ENCODE results near the gene ARHGAP32. TPM values are rescaled to one million over a fixed set of nuclear protein-coding genes. Genes with fewer than 3 reads are reported as not detected.
"Not testable (repeated sequence)": the region's sequence is repeated elsewhere in the genome, so short reads cannot be mapped to it uniquely, and the experiment has no call there.

ARHGAP32 gene
- total and polyA plus RNA-seq, 7 donors = 9.2 to 20.0 (median 12.0) TPM

- Histone ChIP-seq H3K4me3 (no peak overlapping the region), H3K36me3 (no peaks in the 10 kb centered on the region), H3K27ac (no peak overlapping the region), H3K27me3 (no peaks in the 10 kb centered on the region), H3K9me3 (no peaks in the 10 kb centered on the region), H3K4me1 (peaks cover 0 to 1% (median 0%) of the 10 kb centered on the region in 4 donors)
- WGBS, 2 donors = 64 to 94% methylated on average over 5 of the region's 5 CpGs
- TF ChIP-seq POLR2A (IDR thresholded peaks at IDR 0.05) (no peak), CTCF (IDR thresholded peaks at IDR 0.05) (no peak), POLR2AphosphoS5 (IDR thresholded peaks at IDR 0.05) (no peak), EP300 (IDR thresholded peaks at IDR 0.05) (no peak)
- DNase-seq = no peak
- intact Hi-C loops (cut with DNase I) = no loop called here
These were observed 10.5 kb upstream of the ARHGAP32 start for GRCh38 chr11:129202646-129203045.

DNA sequence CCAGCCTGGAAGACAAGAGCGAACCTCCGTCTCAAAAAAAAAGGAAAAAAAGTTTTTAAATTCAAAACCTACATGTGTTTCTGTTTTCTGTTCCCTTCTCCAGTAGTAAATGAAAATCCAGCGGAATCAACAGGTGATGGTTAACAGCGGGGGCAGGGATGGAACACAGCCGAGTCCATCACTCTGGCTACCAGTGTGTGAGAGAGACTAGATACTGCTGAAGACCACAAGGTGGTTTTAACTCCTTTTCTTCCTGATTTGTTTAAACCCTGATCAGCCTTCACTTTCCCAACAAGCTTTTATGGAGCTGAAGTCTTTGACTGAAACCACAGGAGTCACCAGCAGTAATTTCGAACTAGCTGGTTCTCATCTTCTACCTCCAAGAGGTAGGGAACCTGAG, 3.6 kb upstream of the ARHGAP32 start:
- intact Hi-C loops (cut with DNase I) = no loop called here
- DNase-seq = no peak
- no peak overlapping the region for H3K27ac ChIP-seq
- no peaks in the 10 kb centered on the region for H3K36me3 ChIP-seq
- WGBS, 2 donors = 94% methylated on average over 6 of the region's 6 CpGs
- H3K4me3 ChIP-seq = no peak overlapping the region
- TF ChIP-seq CTCF (IDR thresholded peaks at IDR 0.05) (no peak), POLR2A (IDR thresholded peaks at IDR 0.05) (no peak), POLR2AphosphoS5 (IDR thresholded peaks at IDR 0.05) (no peak), EP300 (IDR thresholded peaks at IDR 0.05) (no peak)
- H3K27me3 ChIP-seq = no peaks in the 10 kb centered on the region
- no peaks in the 10 kb centered on the region for H3K9me3 ChIP-seq
- H3K4me1 ChIP-seq = peaks cover 0 to under 1% (median 0%) of the 10 kb centered on the region in 4 donors

DNA sequence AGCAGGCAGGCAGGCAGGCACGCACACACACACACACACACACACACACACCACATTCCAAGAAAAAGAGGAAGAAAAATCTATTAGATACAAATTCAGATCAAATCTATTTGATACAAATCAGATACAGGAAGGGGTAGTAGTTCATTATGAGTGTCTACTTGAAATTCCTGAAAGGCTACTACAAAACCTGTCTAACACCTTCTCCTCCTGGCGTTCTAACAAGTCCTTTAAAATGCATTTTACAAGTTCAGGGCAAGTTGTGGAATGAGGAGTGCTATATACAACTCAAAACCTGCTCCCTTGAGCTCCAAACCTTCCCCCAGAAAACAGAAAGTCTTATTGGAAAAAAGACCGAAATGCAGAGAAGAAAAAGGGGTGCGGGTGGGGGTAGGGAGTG, 476 bp downstream of the ARHGAP32 start:
- intact Hi-C loops (cut with DNase I) = no loop called here
- TF ChIP-seq POLR2AphosphoS5 (IDR thresholded peaks at IDR 0.05) (no peak), POLR2A (IDR thresholded peaks at IDR 0.05) (no peak), EP300 (IDR thresholded peaks at IDR 0.05) (no peak), CTCF (IDR thresholded peaks at IDR 0.05) (no peak)
- H3K9me3 ChIP-seq = peaks cover 0 to 2% (median 0%) of the 10 kb centered on the region in 4 donors
- H3K36me3 ChIP-seq = no peaks in the 10 kb centered on the region
- peaks cover 0 to 12% (median 8%) of the 10 kb centered on the region in 4 donors for H3K4me1 ChIP-seq
- H3K27ac ChIP-seq = no peak overlapping the region
- no peak overlapping the region for H3K4me3 ChIP-seq
- 32 to 52% methylated on average over 4 of the region's 4 CpGs for WGBS, 2 donors
- no peaks in the 10 kb centered on the region for H3K27me3 ChIP-seq
- no peak for DNase-seq

GRCh38 chr11:129190087-129190486, 2.0 kb downstream of the ARHGAP32 start:
- Histone ChIP-seq H3K4me1 (peaks cover 0 to 12% (median 8%) of the 10 kb centered on the region in 4 donors), H3K27ac (no peak overlapping the region), H3K4me3 (no peak overlapping the region), H3K9me3 (peaks cover 0 to 3% (median 0%) of the 10 kb centered on the region in 4 donors), H3K36me3 (no peaks in the 10 kb centered on the region), H3K27me3 (no peaks in the 10 kb centered on the region)
- intact Hi-C loops (cut with DNase I) = no loop called here
- DNase-seq = no peak
- WGBS, 2 donors = 10 to 45% methylated on average over 4 of the region's 4 CpGs
- TF ChIP-seq CTCF (IDR thresholded peaks at IDR 0.05) = no peak
- TF ChIP-seq POLR2AphosphoS5 (IDR thresholded peaks at IDR 0.05) = no peak
- TF ChIP-seq EP300 (IDR thresholded peaks at IDR 0.05) = no peak
- no peak for TF ChIP-seq POLR2A (IDR thresholded peaks at IDR 0.05)

DNA sequence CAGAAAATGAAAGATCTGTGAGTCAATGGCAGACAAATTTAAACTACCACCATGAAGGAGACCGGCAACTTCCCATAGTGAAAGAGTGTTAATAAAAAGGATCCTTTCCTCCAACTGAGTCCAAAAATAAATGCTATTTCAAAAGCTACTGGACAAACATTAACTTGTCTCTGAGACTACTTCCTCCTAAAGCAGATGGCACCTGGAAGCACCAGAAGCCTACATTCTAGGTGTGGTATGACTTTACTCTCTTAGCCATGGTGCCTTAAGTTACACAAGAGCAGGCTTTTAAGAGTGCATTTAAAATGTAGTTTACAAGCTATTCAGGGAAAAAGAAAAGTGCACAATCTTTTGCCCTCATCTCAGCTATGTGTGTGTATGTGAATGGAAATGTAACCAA, 2.5 kb downstream of the ARHGAP32 start:
- H3K4me1 ChIP-seq = peaks cover 0 to 12% (median 8%) of the 10 kb centered on the region in 4 donors
- no peak for DNase-seq
- no peaks in the 10 kb centered on the region for H3K36me3 ChIP-seq
- intact Hi-C loops (cut with DNase I) = no loop called here
- no peaks in the 10 kb centered on the region for H3K27me3 ChIP-seq
- no peak overlapping the region for H3K4me3 ChIP-seq
- 22 to 64% methylated on average over 1 of the region's 1 CpG for WGBS, 2 donors
- TF ChIP-seq CTCF (IDR thresholded peaks at IDR 0.05) = no peak
- no peak for TF ChIP-seq POLR2AphosphoS5 (IDR thresholded peaks at IDR 0.05)
- TF ChIP-seq POLR2A (IDR thresholded peaks at IDR 0.05) = no peak
- TF ChIP-seq EP300 (IDR thresholded peaks at IDR 0.05) = no peak
- H3K27ac ChIP-seq = no peak overlapping the region
- peaks cover 0 to 3% (median 0%) of the 10 kb centered on the region in 4 donors for H3K9me3 ChIP-seq

- H3K27ac ChIP-seq; H3K27me3 ChIP-seq; H3K9me3 ChIP-seq; H3K4me1 ChIP-seq; H3K36me3 ChIP-seq; DNase-seq; intact Hi-C loops (cut with DNase I); H3K4me3 ChIP-seq: not testable (repeated sequence)
- WGBS, 2 donors = 40 to 86% methylated on average over 2 of the region's 2 CpGs
These were observed 7.0 kb downstream of the ARHGAP32 start for GRCh38 chr11:129185082-129185481.
